Neuron (in vitro differentiated cells): ENCODE data around the gene MECP2.
"Not testable (repeated sequence)": the region's sequence is repeated elsewhere in the genome, so short reads cannot be mapped to it uniquely, and the experiment has no call there.

Experiments
- H2AFZ ChIP-seq: one replicate; pipeline ENCODE4 v1.6.1; 2013; ENCODE audit warnings: low read depth, mild to moderate bottlenecking, inconsistent platforms, low read length, moderate library complexity
- H3K27me3 ChIP-seq: one replicate; pipeline ENCODE4 v1.6.1; 2013; ENCODE audit warnings: low read length; ENCODE audit not compliant: insufficient read depth
- H3K36me3 ChIP-seq: one replicate; pipeline ENCODE4 v1.6.1; 2013; ENCODE audit warnings: low read length; ENCODE audit not compliant: insufficient read depth
- H3K4me1 ChIP-seq: one replicate; pipeline ENCODE4 v1.6.1; 2013; ENCODE audit warnings: low read length; ENCODE audit not compliant: insufficient read depth
- H3K4me3 ChIP-seq: 2 replicates; pipeline ENCODE4 v1.5.1; 2013; ENCODE audit warnings: mild to moderate bottlenecking, low read length, moderate library complexity
- H3K9me3 ChIP-seq: one replicate; pipeline ENCODE4 v1.6.1; 2013; ENCODE audit warnings: low read length

Gene MECP2

GRCh38 chrX:154012336-154012991, 85.1 kb downstream of the MECP2 start:
- peaks cover 3% of the 10 kb centered on the region for H3K36me3 ChIP-seq
- no peaks in the 10 kb centered on the region for H3K9me3 ChIP-seq
- H2AFZ ChIP-seq = no peak overlapping the region
- peaks cover 2% of the 10 kb centered on the region for H3K4me1 ChIP-seq
- peaks cover 10% of the 10 kb centered on the region for H3K27me3 ChIP-seq
- no peak overlapping the region for H3K4me3 ChIP-seq

GRCh38 chrX:154011376-154012335, 85.9 kb downstream of the MECP2 start:
- Histone ChIP-seq H3K4me3 (no peak overlapping the region), H3K36me3 (no peaks in the 10 kb centered on the region), H3K9me3 (no peaks in the 10 kb centered on the region), H3K27me3 (peaks cover 16% of the 10 kb centered on the region), H2AFZ (no peak overlapping the region), H3K4me1 (peaks cover 2% of the 10 kb centered on the region)

GRCh38 chrX:154010330-154011087, 87.0 kb downstream of the MECP2 start:
- Histone ChIP-seq H3K36me3 (no peaks in the 10 kb centered on the region), H3K4me3 (no peak overlapping the region), H2AFZ (no peak overlapping the region), H3K9me3 (peaks cover 2% of the 10 kb centered on the region), H3K4me1 (peaks cover 2% of the 10 kb centered on the region), H3K27me3 (peaks cover 17% of the 10 kb centered on the region)

GRCh38 chrX:154008521-154008920, 89.0 kb downstream of the MECP2 start:
- Histone ChIP-seq H3K27me3 (peaks cover 17% of the 10 kb centered on the region), H3K9me3 (peaks cover 2% of the 10 kb centered on the region)

GRCh38 chrX:154006947-154007346, 90.6 kb downstream of the MECP2 start:
- no peak overlapping the region for H2AFZ ChIP-seq
- no peak overlapping the region for H3K4me3 ChIP-seq
- H3K4me1 ChIP-seq = peaks cover 4% of the 10 kb centered on the region
- peaks cover 2% of the 10 kb centered on the region for H3K9me3 ChIP-seq
- H3K36me3 ChIP-seq = no peaks in the 10 kb centered on the region
- H3K27me3 ChIP-seq = peaks cover 16% of the 10 kb centered on the region

More at GRCh38 chrX:154008521-154008920, 89.0 kb downstream of the MECP2 start:
- H3K4me1 ChIP-seq = peaks cover 2% of the 10 kb centered on the region
- H3K4me3 ChIP-seq = no peak overlapping the region
- H3K36me3 ChIP-seq = no peaks in the 10 kb centered on the region
- no peak overlapping the region for H2AFZ ChIP-seq

GRCh38 chrX:154004315-154004714, 93.2 kb downstream of the MECP2 start:
- no peak overlapping the region for H2AFZ ChIP-seq
- no peaks in the 10 kb centered on the region for H3K36me3 ChIP-seq
- H3K9me3 ChIP-seq = peaks cover 2% of the 10 kb centered on the region
- peaks cover 11% of the 10 kb centered on the region for H3K27me3 ChIP-seq
- peaks cover 4% of the 10 kb centered on the region for H3K4me1 ChIP-seq
- H3K4me3 ChIP-seq = no peak overlapping the region

GRCh38 chrX:154002215-154002719, 95.2 kb downstream of the MECP2 start:
- Histone ChIP-seq H3K4me3 (no peak overlapping the region), H3K9me3 (peaks cover 2% of the 10 kb centered on the region), H3K4me1 (peaks cover 4% of the 10 kb centered on the region), H2AFZ (no peak overlapping the region), H3K36me3 (no peaks in the 10 kb centered on the region), H3K27me3 (peaks cover 19% of the 10 kb centered on the region)

GRCh38 chrX:154000051-154000450, 97.5 kb downstream of the MECP2 start:
- Histone ChIP-seq H3K36me3 (no peaks in the 10 kb centered on the region), H3K27me3 (peaks cover 18% of the 10 kb centered on the region), H2AFZ (no peak overlapping the region), H3K9me3 (no peaks in the 10 kb centered on the region), H3K4me3 (no peak overlapping the region), H3K4me1 (peaks cover 4% of the 10 kb centered on the region)

- no peak overlapping the region for H3K4me3 ChIP-seq
- no peaks in the 10 kb centered on the region for H3K36me3 ChIP-seq
- H3K27me3 ChIP-seq = peaks cover 22% of the 10 kb centered on the region
- no peak overlapping the region for H2AFZ ChIP-seq
- H3K4me1 ChIP-seq = peaks cover 4% of the 10 kb centered on the region
- no peaks in the 10 kb centered on the region for H3K9me3 ChIP-seq
Observed at GRCh38 chrX:153999359-154000037, 98.0 kb downstream of the MECP2 start.

- no peak overlapping the region for H3K4me3 ChIP-seq
Observed at GRCh38 chrX:153995504-153995903, 102.0 kb downstream of the MECP2 start.

GRCh38 chrX:153994398-153994797, 103.1 kb downstream of the MECP2 start:
- not testable (repeated sequence) for H3K4me3 ChIP-seq, H3K36me3 ChIP-seq, H3K9me3 ChIP-seq, H2AFZ ChIP-seq, H3K4me1 ChIP-seq
- H3K27me3 ChIP-seq = peaks cover 18% of the 10 kb centered on the region

More at GRCh38 chrX:153995504-153995903, 102.0 kb downstream of the MECP2 start:
- Histone ChIP-seq H3K9me3 (no peaks in the 10 kb centered on the region), H2AFZ (no peak overlapping the region), H3K27me3 (peaks cover 18% of the 10 kb centered on the region), H3K4me1 (no peaks in the 10 kb centered on the region), H3K36me3 (no peaks in the 10 kb centered on the region)

GRCh38 chrX:153993978-153994377, 103.5 kb downstream of the MECP2 start:
- Histone ChIP-seq H3K4me1 (no peaks in the 10 kb centered on the region), H3K36me3 (no peaks in the 10 kb centered on the region), H3K27me3 (peaks cover 16% of the 10 kb centered on the region), H3K9me3 (peaks cover 4% of the 10 kb centered on the region), H2AFZ (no peak overlapping the region), H3K4me3 (no peak overlapping the region)
